HS-27A (cell line): ENCODE data around the gene NUTF2.
"Not testable (repeated sequence)": the region's sequence is repeated elsewhere in the genome, so short reads cannot be mapped to it uniquely, and the experiment has no call there.

ENCODE experiments used
- DNase-seq: peaks from one replicate; pipeline ENCODE4 v3.0.0-alpha.2; 2012; ENCODE audit warnings: low read depth, missing footprints

The NUTF2 gene

DNA sequence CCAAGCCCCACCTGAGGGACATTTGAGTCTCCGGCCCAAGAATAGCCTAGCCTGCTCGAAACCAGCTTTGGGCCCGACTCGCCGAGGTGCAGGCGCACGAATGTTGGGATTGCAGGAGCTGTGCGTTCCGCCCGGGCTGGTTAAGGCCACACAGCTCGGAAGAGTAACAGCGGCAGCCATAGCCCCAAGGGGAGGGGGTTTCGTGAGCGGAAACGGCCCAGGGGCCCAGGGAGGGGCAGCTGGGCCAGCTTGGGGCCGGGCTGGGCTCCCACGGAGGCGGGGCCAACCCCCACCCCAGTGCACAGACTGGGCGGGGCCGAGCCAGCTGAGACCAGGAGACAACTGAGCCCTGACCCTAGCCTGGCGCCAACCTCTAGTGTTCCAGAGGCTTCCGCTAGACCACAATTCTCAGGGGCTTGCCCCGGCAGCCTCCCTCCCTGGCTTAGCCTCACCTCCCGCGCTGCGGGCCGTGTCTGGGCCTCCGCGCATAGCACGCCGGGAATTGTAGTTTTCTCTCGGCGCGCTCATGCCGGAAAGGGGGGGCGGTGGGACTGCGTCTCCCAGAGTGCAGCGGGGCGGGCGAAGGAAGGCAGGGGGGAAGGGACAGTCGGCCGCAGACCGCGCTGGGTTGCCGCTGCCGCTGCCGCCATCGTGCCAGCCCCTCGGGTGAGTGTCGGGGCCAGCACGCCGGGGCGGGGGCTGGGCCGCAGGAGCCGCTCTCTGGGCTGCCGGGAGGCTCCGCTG is at the start of gene NUTF2:
Gene NUTF2, plus strand, starts transcription at position 614 of the 744 bp plus-strand sequence. CDS start 18,198 bp downstream, outside the sequence.
- no peak for DNase-seq

DNA sequence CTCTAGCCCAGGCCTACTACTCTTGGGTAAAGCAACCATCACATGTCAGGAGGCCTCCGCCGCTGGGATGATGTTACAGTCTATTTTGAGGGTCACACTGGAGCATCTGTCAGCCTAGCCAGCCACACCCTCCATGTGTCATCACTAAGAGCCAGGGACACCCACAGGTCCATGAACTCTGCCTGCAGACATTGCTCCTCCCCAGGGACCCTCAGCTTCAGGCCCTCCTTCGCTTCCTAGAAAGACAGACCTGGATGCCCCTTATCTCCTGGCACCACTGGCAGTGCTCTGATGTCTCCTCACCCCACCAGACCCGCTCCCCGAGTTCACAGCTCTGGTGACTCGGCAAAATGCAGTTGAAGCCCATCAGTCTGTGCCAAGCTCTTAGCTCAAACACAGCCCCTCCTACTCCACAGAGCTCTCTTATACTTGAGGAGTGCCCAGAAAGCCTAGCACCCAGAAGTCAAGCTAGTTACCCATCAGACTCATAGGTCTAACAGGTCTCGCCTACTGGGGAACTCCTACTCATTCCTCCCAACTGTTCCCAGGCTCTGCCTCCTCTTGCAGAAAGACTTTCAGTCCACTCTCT is 46.3 kb upstream of the NUTF2 start:
- no peak for DNase-seq

DNA sequence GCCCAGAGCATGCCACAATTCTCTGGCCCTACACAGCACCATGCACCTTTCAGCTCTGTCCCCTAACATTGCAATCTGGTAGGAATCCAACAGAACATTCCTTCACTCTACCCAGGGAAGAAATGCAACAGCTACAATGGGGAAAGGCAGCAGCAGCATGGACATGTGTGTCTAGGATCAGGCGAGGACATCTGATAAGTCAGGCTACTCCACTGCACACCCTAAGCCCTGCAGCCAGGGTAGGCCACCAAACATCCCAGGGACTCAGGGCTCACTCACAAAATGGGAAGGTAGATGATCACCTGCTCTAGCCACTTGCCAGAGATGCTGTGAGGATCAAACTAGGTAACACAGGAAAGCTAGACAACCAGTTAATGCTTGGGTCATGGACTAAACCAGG is 45.5 kb upstream of the NUTF2 start:
- DNase-seq = no peak

DNA sequence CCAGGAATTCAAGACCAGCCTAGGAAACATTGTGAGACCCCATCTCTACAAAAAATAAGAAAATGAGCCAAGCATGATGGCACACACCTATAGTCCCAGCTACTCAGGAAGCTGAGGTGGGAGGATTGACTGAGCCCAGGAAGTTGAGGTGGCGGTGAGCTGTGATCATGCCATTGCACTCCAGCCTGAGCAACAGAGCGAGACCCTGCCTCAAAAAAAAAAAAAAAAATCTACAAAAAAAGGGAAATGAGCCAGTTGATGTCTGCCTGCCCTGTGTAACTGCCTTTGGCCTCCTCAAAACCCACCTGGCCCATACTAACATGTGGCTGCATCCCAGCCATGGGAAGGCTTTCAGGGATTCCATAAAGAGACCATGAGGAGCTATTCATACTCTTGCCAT is 44.9 kb upstream of the NUTF2 start:
- no peak for DNase-seq

DNA sequence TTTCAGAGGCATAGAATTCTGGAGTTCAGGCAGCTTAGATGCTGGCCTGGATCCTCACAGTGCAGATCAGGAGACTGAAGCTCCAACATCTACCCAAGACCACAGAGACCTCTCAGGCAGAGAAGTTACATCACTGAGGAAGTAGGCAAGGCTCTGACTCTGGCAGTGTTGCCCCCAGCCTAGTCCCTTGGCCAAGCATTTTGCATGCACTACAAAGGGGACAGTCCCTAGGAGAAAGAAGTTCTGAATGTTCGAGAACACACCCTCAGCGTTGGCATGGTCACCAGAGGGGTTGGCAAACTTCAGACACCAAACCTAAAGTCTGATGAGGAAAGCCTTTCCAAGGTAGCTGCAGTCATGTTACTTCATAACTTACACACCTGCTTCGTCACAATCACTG is 42.8 kb upstream of the NUTF2 start:
- no peak for DNase-seq

DNA sequence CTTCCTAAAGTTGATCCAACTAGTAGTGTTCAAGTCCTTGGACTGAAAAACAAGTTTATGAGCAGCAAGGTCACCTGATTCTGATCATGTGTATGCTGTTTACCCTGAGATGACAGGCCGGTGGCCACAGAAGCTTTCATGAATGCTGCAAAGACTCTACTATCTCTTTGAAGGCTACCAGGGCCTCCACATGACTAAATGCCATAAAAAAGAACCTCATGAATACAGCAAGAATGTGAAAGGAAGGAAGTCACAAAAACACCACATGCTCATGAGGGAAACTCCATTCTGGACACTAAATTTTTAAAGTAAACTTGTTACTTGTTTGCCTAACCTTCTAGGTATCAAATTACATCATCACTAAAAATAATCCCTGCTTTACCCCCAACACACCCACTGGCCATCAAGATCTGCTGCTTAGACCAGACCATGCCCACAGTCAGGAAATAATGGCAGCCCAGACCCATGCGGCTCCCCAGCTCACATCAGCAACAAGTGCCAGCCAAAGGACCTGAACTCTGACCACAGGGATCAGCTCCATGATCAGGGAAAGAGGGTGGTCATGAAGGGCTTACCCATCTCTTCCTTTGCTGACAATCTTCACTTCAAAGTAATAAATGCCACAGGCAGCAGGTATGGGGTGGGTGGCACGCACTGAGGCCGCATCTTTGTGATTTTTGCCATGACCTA is 41.7 kb upstream of the NUTF2 start:
- no peak for DNase-seq

DNA sequence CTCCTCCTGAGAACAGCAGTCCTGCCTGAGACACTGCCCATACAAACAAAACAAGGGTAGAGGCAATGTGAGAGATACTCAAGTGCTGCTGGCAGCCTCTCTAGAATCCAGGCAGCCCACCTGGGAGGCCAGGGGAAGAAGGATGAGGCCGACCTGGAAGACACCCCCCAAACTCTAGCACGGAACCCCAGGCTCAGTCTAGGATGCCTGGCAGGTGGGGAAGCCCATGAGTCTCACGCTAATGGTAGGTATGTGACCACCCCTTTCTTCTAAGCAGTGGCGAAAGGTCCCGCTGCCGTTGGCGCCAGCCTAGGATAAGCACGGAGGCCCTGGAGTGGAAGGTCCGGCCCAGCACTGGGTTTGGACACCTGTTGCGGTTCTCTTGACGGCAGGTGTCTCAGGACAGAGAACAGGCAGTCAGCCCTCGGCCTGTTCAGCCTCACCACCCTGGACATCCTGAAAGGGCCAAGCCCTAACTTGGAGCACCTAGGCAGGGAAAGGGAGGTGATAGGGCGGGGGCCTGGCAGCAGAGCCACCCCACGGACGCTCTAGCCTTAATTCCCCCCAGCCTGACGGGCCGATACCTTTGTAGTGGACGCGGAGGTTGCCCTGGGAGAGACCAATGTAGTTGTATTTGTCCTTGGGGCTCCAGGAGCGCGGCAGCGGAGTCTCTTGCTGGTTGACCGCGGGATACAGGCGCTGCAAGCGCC is 40.9 kb upstream of the NUTF2 start:
- no peak for DNase-seq

DNA sequence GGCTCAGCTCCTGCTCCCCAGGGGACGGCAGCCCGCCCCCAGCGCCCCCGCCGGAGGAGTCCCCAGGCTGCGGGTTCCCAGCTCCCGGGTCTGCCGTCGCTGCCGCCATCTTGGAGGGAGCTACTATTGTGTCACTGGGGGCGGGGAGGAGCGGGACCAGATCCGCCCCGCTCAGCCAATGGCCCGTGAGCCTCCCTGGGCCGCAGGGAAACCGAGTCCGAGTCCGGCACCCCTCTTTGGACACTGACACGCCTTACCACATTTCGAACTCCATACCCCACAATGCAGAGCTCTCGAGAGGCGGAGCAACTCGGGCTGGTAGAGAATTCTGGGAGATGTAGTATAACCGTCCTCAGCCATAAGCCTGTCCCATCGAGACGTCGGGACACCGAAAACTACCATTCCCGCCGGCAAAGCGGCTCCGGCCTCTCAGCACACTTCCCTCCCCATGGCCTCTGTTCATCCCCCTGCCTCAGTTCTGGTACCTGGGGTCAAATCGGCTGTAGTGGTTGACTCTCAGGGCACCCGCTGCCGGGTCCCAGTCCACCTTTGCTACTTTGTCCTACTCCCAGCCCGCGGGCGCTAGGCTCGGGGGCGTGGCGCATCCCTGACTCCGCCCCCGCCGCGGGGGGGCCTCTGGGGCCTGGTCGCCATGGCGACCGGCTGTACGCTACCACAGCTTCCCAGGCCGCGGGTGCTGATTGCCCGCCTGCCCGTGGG is 40.1 kb upstream of the NUTF2 start, which contains the start of the genes RANBP10 and TSNAXIP1:
Gene RANBP10, minus strand, starts transcription at position 133 of the 720 bp plus-strand sequence. Its CDS starts 24 bp downstream, at position 109.
Gene TSNAXIP1, plus strand, starts transcription at position 462 of the 720 bp plus-strand sequence. CDS start 261 bp downstream, outside the sequence.
- DNase-seq = peak; percentile 98

DNA sequence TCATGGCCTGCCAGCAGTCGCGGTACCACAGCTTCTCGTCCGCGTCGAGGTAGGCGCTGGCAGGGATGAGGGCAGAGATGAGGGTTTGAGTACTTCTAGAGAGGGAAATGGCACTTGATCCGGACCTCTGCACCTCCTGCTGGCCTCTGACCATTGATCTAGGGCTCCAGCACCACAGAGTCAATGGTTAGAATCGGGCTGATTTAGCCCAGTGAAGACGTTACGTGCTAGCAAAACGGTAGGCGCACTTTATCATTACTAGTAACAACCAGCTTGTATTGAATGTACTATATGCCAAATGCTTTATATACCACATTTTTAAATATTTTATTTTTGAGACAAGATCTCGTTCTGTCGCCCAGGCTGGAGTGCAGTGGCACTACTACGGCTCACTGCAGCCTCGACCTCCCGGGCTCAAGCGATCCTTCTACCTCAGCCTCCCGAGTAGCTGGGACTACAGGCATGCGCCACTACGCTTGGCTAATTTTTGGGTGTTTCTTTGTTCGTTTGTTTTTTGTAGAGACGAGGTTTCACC is 39.5 kb upstream of the NUTF2 start:
- no peak for DNase-seq

DNA sequence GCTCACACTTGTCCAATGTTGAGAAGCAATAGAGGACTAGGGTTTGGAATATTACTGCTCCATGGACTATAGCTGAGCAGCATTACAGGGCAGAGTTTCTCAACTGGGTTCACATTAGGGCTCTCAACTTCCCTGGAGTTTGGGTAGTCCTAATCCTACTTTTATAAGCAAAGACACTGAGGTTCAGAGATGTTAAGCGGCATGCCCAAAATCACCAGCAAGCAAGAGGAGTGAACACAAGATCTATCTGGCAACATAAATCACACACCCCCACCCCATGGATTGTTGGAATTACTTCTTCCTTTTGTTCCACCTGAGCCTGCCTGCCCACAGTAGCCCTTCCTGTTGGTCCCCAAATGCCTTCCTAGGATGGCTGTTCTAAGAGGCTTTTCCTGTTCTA is 34.8 kb upstream of the NUTF2 start:
- DNase-seq = no peak

DNA sequence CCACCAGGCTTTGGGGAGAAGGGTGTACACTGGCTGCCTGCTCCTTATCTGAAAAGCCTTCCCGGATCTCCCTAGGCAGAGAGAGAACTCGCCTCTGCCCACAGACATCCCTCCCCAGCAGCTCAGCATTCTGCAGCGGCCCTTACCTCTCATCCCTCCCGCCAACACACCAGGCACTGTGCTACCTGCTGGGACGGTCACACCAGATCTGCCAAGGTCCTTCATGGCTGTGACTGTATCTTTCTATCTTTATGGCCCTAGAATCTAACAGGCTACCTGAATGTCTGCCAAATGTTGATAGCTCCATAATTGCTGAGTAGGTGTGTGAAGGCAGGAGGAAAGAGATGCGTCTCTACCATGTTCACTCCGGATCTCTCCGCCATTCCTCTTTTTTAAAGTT is 32.2 kb upstream of the NUTF2 start:
- DNase-seq = no peak

DNA sequence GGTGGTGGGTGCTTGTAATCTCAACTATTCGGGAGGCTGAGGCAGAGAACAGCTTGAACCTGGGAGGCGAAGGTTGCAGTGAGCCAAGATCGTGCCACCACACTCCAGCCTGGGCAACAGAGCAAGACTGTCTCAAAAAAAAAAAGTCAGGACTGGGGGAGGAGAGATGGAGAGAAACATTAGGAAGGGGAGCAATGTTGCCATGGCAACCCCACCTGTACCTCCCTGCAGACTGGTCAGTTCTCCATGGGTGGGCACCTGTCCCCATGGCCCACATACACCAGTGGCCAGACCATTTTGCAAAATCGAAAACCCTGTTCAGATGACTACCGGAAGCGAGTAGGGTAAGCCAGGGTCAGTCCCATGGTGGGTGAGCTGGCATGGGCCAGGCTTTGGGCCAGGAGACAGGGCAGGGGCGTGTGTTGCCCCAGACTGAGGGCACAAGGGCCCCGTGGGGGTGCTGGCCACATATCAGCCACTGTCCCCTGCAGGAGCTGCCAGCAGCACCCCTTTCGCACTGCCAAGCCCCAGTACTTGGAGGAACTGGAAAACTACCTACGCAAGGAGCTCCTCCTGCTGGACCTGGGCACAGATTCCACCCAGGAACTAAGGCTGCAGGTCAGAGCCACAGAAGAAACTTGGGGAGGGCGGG is 26.0 kb upstream of the NUTF2 start:
- DNase-seq = no peak

DNA sequence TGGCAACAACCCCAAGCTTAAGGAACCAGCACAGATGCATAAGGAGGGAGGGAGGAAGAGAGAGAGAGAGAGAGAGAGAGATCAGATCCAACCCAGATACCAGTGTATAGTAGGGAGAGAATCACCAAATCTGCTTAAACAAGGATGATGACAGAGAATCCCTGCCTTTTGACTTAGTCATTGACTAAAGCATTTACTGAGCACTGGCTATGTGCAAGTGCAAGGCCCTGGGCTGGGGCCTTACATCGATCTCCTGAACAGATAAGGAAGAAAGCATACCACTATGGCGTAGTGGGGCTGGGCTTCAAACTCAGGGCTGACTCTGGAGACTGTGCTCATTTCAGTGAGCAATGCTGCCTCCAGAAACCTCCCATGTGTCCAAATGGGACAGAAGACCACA is 24.2 kb upstream of the NUTF2 start:
- DNase-seq = no peak

DNA sequence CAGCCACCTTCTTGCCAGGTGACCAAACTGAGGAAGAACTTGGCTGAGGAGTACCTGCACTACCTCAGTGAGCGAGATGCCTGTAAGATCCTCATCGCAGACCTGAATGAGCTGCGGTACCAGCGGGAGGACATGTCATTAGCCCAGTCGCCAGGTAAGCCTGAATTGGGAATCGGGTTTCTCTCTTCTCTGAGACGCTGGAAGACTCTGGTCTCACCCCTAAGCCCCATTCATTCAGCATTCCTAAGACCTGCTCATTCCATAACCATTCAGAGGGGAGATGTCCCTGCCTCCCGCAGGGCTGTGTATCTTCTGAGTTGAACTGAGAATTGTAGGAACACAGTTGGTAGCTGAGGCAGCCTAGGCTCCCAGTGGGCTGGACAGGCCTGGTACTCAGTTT is 21.6 kb upstream of the NUTF2 start:
- no peak for DNase-seq

DNA sequence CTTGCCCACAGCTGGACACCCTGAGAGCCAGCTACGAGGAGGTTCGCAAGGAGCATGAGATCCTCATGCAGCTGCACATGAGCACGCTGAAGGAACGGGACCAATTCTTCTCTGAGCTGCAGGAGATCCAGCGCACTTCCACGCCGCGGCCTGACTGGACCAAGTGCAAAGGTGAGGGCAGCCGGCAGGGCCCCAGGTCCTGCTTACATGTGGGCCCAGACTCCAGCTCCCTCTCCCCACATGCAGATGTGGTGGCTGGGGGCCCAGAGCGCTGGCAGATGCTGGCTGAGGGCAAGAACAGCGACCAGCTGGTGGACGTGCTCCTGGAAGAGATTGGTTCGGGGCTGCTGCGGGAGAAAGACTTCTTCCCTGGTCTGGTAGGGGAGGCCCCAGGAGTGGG is 20.8 kb upstream of the NUTF2 start:
- DNase-seq = no peak

DNA sequence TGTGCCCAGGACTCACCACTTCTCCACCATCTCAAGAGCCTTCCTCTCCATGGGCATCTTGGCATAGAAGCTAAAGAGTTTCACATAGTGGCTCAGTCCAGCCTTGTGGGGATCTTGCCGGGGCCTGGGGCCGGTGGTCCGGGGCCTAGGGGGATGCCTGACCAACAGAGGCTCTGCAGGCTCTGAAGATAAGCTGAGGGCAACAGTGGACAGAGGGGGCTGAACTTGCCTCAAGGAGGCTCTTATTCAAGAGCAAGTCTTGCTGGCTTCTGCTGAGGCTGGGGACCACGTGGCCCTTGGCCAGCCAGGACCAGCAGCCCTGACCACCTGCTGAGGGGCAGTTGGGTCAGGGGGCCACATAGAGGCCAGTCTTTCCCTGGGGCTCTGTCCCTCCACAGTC is 18.1 kb upstream of the NUTF2 start:
- DNase-seq = no peak

DNA sequence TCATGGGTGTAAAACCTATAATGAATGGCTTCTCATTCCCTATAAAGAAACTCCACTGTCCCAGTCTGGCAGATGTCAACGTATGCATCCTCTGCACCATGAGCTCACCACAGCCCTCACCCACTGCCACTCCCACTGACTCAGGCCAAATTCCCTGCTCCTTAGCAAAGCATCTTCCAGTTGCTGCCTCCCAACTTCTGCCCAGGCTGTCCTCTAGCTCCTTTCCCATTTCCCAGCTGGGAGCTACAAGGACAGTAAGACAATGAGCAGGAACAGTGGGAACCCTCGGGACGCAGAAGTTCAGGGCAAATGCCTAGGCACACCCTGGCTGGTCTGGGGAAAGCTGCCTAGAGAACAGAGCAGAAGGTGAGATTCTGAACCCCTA is 13.7 kb upstream of the NUTF2 start:
- DNase-seq = no peak

DNA sequence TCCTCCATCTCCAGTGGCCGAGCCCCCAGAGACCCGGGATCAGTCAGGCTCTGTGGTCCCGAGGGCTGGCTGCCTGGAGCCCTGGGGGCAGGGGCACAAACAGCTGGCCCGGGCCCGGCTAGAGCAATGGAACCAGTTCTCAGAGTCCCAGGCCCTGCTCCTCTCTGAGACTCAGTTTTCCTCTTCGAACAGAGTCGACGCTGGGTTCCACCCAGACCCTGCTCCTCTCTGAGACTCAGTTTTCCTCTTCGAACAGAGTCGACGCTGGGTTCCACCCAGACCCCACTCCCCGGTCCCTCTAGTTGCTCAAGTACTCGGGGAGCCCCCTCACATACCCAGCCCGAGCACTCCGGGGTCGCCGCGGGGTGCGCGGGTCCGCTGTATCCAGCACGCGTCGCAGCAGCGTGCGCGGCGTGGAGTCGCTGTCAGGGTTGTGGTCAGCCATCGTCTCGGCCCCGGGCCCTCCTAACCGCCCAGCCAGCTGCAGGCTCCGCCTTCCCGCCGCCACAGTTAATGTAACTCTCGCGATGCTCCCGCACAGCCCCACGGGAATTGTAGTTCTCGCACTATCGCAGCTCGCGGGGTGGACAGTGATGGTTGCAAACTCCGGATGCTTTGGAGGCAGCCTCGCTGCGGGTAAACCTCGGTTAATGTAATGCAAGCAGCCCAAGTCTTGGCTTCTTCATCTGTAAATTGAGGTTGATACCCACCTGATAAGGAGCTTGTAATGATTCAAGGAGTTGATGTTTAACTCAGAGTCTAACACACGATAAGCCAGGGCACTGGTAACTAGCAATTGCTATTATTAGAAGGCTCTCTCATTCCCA is 13.1 kb upstream of the NUTF2 start:
- no peak for DNase-seq

DNA sequence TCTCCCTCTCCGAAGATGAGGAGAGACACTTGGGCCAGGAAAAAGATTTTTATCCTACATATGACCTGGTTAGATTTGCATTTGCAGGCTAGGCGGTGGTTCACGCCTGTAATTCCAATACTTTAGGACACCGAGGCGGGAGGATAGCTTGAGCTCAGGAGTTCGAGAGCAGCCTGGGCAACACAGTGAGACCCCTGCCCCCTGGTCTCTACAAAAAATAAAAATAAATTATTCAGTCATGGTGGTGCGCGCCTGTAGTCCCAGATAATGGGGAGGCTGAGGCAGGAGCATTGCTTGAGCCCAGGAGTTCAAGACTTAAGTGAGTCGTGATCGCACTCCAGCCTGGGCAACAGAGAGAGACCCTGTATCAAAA is 12.5 kb upstream of the NUTF2 start:
- no peak for DNase-seq

DNA sequence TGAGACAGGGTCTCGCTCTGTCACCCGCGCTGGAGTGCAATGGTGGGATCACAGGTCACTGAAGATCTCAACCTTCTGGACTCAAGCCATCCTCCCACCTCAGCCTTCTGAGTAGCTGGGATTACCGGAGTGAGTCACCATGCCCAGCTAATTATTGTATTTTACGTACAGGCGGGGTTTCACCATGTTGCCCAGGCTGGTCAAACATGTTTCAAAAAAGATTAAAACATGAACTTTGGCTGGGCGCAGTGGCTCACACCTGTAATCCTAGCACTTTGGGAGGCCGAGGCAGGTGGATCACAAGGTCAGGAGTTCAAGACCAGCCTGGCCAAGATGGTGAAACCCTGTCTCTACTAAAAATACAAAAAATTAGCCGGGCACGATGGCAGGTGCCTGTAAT is 9.5 kb upstream of the NUTF2 start:
- DNase-seq = not testable (repeated sequence)
